ENCODE results near the gene AGAP5. TPM values are rescaled to one million over a fixed set of nuclear protein-coding genes. Genes with fewer than 3 reads are reported as not detected.
A peak's percentile ranks its signal among the peaks of the same experiment; 100 is the strongest.

The AGAP5 gene
- total and polyA plus RNA-seq, 9 of the 15 experiments (the other 6 are each of a cell fraction or from before 2014, with no cell fraction given), result 0.32 to 7.5 (median 5.3) TPM

DNA sequence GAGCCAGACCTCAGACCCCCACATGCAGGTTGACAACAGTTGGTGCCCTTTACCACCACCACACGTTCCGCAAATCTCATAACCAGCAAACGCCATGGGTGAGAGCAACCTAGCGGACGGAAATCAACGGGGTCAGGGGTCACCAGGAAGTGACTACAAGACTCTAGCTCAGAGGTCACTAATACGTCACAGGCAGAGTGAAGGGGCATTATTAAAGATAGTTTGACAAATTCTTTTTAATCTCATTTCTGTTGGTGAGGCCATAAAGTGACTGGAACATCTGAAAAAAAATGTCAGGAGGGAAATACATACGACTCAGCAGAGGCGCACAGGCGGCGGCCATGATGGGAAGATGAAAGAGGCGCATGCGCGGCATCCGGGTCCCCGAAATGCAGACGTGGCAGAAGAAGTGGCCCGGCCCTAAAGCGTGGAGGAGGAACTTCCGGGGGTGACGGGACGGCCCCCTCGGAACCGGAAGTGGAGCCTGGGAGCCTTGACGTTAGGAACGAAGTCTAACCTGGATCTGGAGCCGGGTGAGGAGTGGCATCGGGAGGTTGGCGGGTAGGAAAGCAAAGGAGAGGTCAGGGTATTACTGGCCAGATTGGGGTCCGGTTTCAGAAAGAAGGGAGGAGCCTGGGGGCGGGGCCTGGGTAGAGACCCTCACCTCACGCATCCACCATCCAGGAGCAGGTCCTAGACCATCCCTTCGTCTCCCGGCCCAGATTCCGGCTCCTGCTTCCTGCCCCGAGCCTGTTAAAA, 46.2 kb upstream of the AGAP5 start, which contains the start of gene SEC24C (continued):
- TF ChIP-seq KAT8 (IDR thresholded peaks at IDR 0.05; ENCODE audit: low read depth) (0 out of 2 replicates have a peak, but pooled peaks have one; percentile 60), PPARD (CRISPR knock-in tag; IDR thresholded peaks at IDR 0.05) (no peak), FOXA1 (IDR thresholded peaks at IDR 0.05; ENCODE audit: borderline replicate concordance) (no peak), KLF16 (IDR thresholded peaks at IDR 0.05) (no peak), TRIM24 (IDR thresholded peaks at IDR 0.05) (peak in 1 of 2 experiments; percentile 73; a peak in 3 of 4 replicates), MBD2 (IDR thresholded peaks at IDR 0.05; ENCODE audit: borderline replicate concordance, low read depth) (peak; percentile 86; the same call in 1 of the 2 replicates), PRPF4 (IDR thresholded peaks at IDR 0.05; ENCODE audit: insufficient read depth, low read depth, low read length, poor library complexity, severe bottlenecking) (no peak), MEF2D (tag; conservative IDR thresholded peaks at IDR 0.05; ENCODE audit: low read depth) (no peak), ZBTB8A (IDR thresholded peaks at IDR 0.05; ENCODE audit: partially characterized antibody) (no peak), POLR2AphosphoS2 (IDR thresholded peaks at IDR 0.05; ENCODE audit: low read length) (peak; percentile 45; the same call in 1 of the 2 replicates), TAF7 (tag; IDR thresholded peaks at IDR 0.05) (peak; percentile 97), ZNF764 (CRISPR knock-in tag; IDR thresholded peaks at IDR 0.05; ENCODE audit: low read depth) (no peak), PTTG1 (tag; IDR thresholded peaks at IDR 0.05; ENCODE audit: low read depth) (no peak), HDAC1 (IDR thresholded peaks at IDR 0.05) (peak in 1 of 2 experiments; percentile 85; a peak in 3 of 4 replicates), TSC22D4 (tag; IDR thresholded peaks at IDR 0.05) (no peak), TAL1 (IDR thresholded peaks at IDR 0.05) (no peak; the same call in 1 of the 2 replicates), PHB (CRISPR knock-in tag; IDR thresholded peaks at IDR 0.05) (peak; percentile 83; the same call in 1 of the 2 replicates), FOXJ3 (CRISPR knock-in tag; IDR thresholded peaks at IDR 0.05) (no peak), FOXM1 (IDR thresholded peaks at IDR 0.05; ENCODE audit: low read depth) (peak; percentile 37; the same call in 1 of the 2 replicates), FOXM1 (CRISPR knock-in tag; IDR thresholded peaks at IDR 0.05; ENCODE audit: low read depth) (0 out of 2 replicates have a peak, but pooled peaks have one; percentile 10)
- TF ChIP-seq, protein P1, sequence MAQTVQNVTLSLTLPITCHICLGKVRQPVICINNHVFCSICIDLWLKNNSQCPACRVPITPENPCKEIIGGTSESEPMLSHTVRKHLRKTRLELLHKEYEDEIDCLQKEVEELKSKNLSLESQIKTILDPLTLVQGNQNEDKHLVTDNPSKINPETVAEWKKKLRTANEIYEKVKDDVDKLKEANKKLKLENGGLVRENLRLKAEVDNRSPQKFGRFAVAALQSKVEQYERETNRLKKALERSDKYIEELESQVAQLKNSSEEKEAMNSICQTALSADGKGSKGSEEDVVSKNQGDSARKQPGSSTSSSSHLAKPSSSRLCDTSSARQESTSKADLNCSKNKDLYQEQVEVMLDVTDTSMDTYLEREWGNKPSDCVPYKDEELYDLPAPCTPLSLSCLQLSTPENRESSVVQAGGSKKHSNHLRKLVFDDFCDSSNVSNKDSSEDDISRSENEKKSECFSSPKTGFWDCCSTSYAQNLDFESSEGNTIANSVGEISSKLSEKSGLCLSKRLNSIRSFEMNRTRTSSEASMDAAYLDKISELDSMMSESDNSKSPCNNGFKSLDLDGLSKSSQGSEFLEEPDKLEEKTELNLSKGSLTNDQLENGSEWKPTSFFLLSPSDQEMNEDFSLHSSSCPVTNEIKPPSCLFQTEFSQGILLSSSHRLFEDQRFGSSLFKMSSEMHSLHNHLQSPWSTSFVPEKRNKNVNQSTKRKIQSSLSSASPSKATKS (CRISPR knock-in tag; IDR thresholded peaks at IDR 0.05), result no peak
- TF ChIP-seq, protein P2, sequence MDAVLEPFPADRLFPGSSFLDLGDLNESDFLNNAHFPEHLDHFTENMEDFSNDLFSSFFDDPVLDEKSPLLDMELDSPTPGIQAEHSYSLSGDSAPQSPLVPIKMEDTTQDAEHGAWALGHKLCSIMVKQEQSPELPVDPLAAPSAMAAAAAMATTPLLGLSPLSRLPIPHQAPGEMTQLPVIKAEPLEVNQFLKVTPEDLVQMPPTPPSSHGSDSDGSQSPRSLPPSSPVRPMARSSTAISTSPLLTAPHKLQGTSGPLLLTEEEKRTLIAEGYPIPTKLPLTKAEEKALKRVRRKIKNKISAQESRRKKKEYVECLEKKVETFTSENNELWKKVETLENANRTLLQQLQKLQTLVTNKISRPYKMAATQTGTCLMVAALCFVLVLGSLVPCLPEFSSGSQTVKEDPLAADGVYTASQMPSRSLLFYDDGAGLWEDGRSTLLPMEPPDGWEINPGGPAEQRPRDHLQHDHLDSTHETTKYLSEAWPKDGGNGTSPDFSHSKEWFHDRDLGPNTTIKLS (IDR thresholded peaks at IDR 0.05; ENCODE audit: borderline replicate concordance, low read depth), result peak; percentile 100
- TF ChIP-seq, protein P3, sequence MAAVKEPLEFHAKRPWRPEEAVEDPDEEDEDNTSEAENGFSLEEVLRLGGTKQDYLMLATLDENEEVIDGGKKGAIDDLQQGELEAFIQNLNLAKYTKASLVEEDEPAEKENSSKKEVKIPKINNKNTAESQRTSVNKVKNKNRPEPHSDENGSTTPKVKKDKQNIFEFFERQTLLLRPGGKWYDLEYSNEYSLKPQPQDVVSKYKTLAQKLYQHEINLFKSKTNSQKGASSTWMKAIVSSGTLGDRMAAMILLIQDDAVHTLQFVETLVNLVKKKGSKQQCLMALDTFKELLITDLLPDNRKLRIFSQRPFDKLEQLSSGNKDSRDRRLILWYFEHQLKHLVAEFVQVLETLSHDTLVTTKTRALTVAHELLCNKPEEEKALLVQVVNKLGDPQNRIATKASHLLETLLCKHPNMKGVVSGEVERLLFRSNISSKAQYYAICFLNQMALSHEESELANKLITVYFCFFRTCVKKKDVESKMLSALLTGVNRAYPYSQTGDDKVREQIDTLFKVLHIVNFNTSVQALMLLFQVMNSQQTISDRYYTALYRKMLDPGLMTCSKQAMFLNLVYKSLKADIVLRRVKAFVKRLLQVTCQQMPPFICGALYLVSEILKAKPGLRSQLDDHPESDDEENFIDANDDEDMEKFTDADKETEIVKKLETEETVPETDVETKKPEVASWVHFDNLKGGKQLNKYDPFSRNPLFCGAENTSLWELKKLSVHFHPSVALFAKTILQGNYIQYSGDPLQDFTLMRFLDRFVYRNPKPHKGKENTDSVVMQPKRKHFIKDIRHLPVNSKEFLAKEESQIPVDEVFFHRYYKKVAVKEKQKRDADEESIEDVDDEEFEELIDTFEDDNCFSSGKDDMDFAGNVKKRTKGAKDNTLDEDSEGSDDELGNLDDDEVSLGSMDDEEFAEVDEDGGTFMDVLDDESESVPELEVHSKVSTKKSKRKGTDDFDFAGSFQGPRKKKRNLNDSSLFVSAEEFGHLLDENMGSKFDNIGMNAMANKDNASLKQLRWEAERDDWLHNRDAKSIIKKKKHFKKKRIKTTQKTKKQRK (IDR thresholded peaks at IDR 0.05; ENCODE audit: borderline replicate concordance, low read depth, low read length), result 0 out of 2 replicates have a peak, but pooled peaks have one; percentile 31
